Caki2 (cell line): ENCODE data around the gene TTC21B. TPM values are rescaled to one million over a fixed set of nuclear protein-coding genes. Genes with fewer than 3 reads are reported as not detected.

Source experiments
- DNase-seq: peaks from one replicate; pipeline ENCODE4 v3.0.0-alpha.2; 2015; ENCODE audit warnings: low read depth
- in situ Hi-C: cut with HindIII; loops from 2 replicates; pipeline ENCODE4 v1.10.0; 2016; ENCODE audit warnings: low sequenced_read_pairs, low pct_unique_long_range_greater_than_20kb, mixed read lengths
- total RNA-seq: library from RNA; depleted of rRNA; stranded (reverse); fragments of >200 nt; shearing (Covaris generic); gene quantifications from 2 replicates; pipeline ENCODE4 v1.2.3, GENCODE V29; 2014; ENCODE audit warnings: low replicate concordance

TTC21B gene
- total RNA-seq, 1 experiment from 2014 or later = 8.6 TPM

DNA sequence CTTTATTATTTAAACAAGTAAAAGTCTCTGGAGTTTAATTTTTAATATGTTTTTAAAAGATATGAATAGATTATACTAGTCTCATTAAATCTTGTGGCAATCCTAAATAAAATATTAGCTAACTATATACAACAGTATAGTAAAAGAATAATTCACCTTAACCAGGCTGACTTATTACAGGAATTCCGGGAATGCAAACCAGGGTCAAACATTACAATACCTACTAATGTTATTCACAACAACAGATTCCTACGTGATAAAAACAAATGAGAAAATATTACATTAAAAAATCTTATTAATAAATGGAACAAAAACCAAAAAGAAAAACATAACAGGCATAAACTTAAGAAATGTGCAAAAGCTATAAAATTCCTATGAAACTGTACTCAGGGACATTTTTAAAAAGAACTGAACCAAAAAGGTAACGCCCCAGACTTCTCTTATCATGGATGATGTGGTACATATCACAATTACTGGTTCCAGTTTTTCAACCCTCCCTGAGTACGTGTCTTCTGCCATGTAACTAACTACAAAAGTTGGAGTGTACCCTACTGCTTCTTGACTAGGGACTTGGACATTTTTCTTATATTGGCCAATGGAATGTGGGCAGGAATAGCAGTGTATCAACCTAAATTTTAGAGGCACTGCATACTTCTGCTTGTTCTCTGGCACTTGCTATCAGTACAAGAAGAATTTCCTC, 20.2 kb downstream of the TTC21B start:
- in situ Hi-C loops = no loop called here

DNA sequence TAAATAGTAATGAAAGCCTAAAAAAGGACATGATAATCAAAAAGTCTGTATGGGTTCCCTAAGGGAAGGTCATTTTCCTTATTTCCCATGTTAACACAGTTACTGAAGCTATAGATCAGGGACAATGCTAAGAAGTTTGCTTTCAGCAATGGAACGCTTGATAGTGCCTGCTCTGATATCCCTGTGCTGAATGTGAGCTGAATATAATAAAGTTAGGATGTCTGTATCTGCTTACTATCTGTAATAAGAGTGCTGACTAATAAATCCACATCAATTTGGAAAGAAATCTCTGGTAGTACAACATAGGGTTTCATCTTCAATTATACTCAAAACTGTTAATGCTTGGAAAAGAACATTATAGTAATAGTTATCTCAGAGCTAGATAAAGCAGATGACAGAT, 25.8 kb downstream of the TTC21B start:
- in situ Hi-C loops = no loop called here
- no peak for DNase-seq

More for the DNA sequence above, 20.2 kb downstream of the TTC21B start:
- no peak for DNase-seq

DNA sequence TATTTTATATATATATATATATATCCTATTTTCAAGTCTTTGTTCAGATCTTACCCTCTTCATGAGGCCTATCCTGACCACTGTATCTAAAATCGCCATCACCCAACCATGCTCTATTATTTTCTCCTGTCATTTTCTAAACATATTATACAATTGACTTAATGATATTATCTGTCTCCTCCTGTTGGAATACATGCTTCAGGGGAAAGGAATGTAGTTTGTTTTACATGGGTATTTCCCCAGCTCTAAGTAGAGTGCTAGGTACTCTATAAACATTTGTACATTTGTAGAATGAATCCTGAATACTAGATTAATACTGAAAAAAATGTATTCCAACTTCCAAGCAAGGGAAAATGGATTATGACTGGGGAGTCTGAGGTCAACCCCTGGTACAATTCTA, 26.2 kb downstream of the TTC21B start:
- no peak for DNase-seq
- in situ Hi-C loops = no loop called here

DNA sequence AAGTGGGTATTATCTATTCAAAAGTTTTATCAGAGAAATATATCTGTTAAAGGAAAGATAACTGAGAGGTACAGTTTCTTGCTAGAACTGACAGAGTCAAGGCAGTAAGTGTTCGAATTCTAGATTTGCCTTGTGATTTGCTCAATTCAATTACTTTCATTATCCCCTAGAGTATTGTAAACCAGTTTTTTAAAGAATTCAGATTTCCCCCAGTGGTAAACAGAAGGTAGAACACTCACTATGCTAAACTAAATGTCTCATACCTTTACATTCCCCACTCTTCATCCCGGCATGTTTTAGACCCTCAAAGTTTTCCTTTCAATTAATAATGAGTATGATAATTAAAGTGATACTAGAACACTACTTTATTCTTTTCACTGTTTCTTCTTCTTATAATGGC, 28.6 kb downstream of the TTC21B start:
- in situ Hi-C loops = no loop called here
- no peak for DNase-seq

DNA sequence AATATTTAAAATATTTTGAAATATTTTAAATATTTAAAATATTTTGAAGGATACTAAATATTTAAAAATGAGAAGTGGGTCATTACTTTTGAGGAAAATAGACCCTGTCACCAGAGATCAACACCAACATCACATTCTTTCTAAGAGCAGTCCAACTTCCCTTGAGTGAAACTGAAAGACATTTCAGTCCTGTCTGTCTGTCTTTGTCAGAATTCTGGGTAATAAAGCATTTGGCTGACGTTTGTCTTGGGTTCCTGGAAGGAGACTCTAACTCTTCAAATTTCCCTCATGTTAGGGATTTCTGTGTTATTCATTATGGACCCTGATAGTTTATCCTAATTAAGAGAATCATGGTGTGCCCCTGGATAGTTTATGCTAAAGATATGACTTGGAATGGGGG, 32.8 kb downstream of the TTC21B start:
- in situ Hi-C loops = no loop called here
- DNase-seq = no peak

DNA sequence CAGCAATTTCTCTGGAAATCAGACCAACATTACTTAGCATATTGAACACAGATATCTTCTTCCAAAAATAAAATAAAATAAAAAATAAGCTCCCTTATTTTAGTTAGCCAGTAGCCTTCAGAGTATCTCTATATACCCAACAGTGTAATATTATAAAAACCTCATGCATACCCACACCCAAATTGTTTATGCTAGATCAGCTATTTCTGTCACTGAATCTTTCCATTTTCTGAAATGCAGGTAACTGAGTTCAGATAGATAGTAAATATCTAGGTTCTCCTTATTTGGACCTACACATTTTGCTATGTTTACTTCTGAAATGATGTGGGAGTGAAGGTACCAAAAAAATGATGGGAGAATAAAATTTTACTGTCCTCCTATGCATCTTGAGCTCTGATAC, 39.9 kb downstream of the TTC21B start:
- DNase-seq = no peak
- in situ Hi-C loops = no loop called here

DNA sequence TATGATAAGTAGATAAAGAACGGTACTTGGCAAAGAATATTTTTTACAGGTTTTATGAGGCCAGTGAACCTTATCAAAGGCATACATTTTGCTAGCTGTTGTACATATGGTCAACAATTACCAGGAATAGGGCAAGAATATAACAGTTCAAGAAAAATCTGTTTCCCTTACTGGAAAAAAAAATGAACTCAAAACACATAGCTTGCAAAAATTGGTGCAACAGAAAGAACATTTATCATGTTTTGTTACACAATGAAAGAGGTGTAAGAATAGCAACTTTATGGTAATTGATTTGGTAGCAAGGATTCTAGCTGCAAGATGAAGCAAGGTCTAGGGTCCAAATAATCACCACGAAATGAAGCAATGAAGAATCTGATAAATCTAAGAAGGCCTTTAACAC, 41.6 kb downstream of the TTC21B start:
- in situ Hi-C loops = no loop called here
- no peak for DNase-seq

DNA sequence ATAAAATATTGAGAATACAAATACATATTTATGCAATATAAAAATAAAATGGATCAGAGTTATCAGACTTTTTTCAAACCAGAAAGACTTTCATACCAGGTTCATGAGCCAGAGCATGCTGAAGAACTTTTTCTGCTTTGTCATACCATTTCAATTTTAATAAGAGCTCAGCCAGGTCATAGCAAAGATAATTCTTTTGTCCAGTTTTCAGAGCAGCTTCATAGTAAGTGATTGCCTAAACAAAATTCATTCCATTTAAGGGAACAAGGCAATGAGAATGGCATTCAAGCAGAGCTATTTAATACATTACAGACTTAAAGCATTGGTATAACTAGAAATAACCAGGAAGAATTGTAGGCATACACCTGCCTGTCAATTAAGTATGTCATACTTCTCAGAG, 42.3 kb downstream of the TTC21B start:
- DNase-seq = no peak
- in situ Hi-C loops = no loop called here

DNA sequence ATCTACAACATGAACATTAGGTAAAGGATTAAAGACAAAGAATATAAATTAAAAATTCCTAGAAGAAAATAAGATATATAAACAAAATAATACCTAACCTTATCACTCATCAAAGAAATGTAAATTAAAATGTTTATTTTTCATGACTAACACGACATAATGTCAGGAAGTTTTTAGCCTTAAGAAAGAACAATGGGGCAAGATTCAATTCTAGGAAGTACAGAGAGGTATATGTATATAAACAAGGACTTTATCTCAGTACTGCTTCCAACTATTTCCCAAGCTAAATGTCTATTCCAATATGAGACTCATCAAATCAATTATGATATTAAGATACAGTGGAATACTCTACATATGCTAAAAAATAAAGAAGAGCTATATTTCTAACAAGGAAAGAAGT, 44.1 kb downstream of the TTC21B start:
- in situ Hi-C loops = no loop called here
- no peak for DNase-seq

DNA sequence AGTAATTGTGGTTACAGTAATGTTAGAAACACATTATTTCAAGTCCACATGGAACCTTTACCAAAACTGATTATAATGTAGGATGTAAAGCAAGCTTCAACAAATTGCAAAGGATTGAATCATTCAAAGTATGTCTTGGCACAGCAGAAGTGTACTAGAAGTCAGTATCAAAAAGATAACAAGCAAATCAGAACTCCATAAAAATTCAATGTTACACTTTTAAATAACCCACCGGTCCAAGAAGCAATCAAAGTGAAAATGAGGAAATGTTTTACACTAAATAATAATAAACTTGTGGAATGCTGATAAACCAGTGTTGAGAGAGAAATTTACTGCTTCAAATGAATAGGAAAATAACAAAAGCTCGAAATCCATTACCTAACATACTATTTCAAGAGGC, 47.7 kb downstream of the TTC21B start:
- in situ Hi-C loops = no loop called here
- DNase-seq = no peak

DNA sequence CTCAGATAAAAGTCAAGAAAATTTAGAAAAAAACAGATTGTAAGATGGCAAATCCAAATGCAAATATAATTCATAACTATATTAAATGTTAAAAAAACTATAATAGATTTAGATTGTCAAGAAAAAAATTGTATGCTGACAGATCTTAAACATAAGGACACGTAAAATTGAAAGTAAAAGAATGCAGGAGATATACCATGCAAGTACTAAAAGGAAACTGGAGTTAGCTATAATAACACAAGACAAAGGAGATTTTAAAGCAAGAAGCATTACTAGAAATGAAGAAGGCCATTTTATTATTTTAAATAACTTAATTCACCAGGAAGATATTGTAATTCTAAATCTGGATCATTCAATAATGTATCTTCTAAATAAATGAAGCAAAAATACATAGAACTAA, 48.3 kb downstream of the TTC21B start:
- no peak for DNase-seq
- in situ Hi-C loops = no loop called here

DNA sequence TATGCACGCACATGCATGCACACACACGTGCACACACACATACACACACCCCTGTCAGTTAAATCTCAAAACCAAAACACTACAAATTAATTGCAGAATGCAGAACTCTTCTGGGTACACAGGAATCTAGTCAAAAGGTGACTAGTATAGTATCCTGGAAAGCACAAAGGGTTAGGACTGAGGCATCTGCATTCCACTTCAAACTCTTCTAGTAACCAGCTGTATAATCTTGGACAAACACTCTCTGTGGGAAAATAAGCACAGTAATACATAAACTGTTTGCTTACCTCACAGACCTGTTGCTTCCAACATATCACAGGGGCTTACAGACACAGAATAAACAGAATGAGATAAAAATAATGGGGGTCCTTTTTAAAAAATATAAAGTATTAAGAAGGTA, 49.1 kb downstream of the TTC21B start:
- in situ Hi-C loops = no loop called here
- DNase-seq = no peak

DNA sequence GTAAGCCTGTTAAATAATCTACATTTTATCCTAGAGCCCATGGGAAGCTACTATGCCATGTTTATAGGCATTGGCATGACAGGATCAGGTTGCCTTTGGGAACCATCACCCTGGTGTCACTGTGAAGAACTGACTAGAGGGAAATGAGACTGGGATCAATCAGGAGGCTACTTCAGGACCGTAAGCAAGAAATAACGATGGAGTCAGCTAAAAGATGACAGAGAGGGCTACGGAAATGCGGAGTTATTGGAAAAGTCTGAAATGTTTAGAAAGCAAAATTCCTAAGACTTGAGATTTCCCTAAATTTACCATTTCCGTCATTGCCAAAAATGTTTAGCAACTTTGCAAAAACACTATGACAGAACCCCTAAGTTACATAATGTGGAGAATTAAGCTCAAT, 50.2 kb downstream of the TTC21B start:
- no peak for DNase-seq
- in situ Hi-C loops = no loop called here

DNA sequence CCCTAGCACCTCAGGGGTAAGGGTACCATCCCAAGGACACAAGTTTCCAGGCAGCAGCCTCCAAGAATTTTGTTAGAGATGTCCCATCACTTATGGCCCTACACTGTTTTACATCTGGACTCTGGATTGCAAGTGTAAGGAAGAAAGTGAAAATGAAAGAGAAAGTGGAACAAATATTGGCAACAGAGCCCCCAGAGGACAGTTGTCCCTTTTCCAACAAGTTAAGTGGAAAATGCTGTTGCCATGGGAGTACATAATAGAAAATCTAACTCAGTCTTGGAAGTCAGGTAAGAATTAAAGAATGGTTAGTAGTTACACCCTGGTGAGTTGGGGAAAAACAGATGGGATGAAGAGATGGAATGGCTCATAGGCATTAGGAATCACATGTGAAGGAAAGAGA, 50.6 kb downstream of the TTC21B start:
- in situ Hi-C loops = no loop called here
- DNase-seq = peak; percentile 49

DNA sequence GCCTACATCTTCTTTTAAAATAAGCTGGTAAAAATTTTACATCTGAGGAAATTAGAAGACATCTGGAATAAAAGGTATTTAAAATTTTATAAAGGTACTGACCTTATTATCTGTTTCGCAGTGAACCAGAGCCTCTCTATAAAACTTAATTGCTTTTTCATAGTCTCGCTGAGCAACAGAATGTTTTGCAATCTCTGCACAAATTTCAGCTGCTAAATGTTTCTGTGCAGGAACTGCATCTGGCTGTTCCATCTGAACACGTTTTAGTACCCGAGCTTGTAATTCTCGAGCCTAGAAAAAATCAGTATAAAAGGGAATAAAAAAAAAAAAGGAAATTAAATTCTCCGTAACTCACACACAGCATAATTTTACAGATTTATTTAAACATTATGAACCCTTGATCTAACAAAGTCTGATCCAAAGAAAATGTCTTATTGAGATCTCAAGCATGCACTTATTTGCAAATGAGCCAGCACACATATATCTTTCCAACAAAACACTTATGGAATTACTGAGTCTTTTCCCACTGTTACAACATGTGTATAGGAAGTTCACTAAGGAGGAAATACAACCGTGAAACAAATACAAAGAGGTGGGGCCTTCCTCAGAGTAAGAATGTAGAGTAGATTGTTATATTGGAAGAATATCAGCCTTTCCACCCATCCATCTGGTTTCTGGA, 51.8 kb downstream of the TTC21B start:
- in situ Hi-C loops = no loop called here
- DNase-seq = no peak

DNA sequence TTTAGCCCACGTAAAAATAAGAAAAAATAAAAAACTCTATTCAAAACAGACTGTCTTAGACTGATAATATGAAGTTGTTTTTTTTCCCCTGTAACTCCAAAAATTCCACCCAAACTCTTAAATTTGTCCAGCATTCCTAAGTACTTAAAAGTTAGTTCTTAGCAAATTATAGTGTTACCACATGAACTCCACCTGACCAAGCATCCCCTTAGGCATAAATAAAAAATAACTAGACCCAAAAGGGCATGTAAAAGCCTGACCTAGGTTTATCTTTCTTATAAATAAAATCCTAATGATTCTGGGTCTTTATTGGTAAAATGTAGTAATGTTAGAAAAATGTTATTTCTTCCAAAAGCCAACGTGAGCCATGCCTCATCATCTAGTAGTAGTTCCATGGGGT, 54.3 kb downstream of the TTC21B start:
- in situ Hi-C loops = no loop called here
- no peak for DNase-seq

DNA sequence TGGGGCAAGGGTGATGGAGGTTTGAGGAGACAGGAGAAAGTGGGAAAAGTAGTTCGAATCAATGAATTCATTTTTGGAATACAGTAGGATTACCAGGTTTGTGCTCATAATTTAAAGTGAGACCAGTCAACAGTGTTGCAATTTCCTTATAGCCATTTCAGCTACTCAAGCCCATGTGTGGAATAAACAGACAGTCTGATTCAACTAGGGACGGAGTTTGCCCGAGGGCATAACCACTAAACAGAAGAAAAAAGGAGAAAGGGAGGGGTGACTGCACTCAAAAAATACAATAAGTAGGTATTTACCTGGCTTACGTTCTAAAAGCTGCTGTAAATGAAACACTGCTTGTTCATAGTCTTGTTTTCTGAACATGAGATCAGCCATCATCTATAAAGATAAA, 55.2 kb downstream of the TTC21B start:
- in situ Hi-C loops = no loop called here
- DNase-seq = no peak

DNA sequence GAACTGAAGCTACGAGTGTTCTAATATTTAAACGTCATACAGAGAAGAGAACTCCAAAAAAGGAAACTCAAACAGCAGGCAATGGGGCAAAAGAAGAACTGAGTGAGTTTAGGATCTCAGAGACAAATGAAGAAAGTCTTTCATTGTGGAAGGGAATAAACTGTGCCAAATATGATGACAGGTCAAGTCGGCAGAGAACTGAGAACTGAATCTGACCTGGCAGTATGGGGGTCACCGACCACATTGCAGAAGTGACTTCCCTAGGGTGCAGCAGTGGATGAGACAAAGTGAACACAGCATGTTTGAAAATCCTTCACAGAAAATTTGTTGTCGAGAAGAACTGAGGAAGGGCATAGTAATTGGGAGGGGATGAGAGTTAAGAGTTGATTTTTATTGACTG, 55.9 kb downstream of the TTC21B start:
- DNase-seq = no peak
- in situ Hi-C loops = no loop called here

DNA sequence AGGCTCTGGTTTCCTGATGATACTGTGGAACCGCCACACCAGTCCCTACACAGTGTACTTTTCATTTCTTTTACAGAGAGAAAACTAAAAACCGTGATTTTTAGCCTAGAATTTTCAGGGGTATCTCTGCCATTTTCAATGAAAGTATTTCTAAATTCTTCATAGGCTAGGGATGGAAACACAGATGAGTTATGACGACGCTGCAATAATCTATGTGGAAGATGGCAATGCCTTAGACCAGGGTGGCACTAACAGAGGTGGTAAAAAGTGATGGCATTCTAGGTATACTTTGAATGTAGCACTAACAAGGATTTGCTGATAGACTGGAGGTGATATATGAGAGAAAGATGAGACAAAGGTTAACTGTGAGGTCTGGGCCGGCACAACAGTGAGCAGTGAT, 56.5 kb downstream of the TTC21B start:
- in situ Hi-C loops = no loop called here
- no peak for DNase-seq

DNA sequence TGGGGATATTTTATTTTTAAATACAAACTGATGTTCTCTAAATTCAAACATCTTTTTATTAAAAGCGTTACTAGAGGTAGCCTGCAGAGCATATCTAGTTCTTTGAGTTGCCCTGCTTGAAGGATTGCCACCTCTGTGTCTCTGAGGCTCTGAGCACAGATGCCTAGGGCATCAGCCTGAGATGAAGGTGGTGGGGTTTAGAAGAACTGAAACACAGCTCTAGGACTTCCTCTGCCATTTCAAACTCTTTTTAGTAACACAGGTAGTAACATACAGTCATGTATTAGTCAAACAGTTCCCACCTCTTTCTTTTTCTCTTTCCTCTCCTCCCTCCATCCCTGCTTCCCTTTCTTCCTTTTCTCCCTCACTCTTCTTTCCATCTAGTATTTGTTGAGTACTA, 57.6 kb downstream of the TTC21B start:
- no peak for DNase-seq
- in situ Hi-C loops = no loop called here
